Globus pallidus (tissue), 1 donor: ENCODE results near the gene GALNT2.

Source experiments
- DNase-seq: peaks from one replicate; pipeline ENCODE4 v3.0.0-alpha.2; 2015; ENCODE audit warnings: low spot score

GALNT2 gene

DNA sequence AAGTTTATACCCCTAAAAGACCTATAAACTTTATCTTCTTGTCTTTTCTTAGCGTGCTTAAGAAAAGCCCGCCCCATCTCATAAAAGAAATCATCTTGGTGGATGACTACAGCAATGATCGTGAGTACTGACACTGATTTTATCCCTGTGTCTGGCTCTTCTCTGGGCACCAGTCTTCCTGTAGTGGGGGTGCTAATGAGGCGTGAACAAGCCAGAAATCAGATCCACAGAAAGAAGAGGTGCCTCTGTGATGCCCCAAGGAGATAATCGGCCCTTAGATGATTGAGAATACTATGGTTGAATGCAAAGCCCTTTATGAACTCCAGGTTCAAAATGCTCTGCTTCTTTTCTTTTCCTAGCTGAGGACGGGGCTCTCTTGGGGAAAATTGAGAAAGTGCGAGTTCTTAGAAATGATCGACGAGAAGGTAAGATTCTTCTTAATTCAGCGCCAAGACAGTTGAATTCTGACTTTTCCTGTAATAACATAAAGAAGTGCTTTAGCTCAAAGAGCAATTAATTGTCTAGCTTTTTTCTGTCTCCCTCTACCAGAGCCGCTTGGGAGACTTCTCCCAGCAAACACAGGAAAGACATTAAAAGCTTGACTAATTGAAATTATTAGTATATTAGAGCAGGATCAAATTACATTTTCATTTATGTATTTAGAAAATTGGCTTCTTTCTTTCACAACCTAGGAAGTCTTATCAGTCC lies 169.4 kb downstream of the GALNT2 start:
- DNase-seq: no peak

DNA sequence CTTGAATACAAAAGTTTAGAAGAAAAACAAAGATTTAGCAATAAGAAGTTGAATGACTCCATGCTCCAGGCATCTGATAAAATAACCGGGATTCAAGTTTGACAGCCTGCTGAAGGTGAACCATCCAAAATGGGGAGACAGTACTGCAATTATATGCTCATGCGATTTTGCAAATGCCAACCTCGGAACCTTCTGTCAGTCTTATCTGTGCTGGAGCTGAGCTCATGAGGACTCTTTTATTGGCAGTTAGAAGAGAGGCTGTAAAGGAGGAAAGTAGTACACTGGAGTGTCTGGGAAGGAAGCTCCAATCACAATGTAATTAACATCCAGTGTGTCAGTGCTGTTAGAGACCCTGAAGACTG lies 170.0 kb downstream of the GALNT2 start:
- DNase-seq: no peak

DNA sequence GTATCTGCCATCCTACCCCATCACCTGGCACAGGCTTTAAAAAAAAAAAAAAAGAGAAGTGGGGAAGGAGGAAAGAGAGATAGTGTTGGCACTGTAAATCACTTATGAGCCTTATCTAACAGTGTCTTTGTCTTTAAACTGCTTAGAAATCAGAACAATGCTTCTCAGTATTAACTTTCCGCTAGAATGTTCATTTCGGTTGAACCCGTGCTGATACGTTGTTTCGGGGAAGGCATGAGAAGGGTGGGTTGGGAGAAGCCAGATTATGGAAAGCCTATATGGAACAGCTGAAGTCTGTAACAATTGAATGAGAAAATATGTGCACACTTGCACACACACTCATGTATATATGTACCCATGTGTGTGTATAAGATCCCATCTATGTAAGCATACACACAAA lies 170.8 kb downstream of the GALNT2 start:
- DNase-seq: no peak

DNA sequence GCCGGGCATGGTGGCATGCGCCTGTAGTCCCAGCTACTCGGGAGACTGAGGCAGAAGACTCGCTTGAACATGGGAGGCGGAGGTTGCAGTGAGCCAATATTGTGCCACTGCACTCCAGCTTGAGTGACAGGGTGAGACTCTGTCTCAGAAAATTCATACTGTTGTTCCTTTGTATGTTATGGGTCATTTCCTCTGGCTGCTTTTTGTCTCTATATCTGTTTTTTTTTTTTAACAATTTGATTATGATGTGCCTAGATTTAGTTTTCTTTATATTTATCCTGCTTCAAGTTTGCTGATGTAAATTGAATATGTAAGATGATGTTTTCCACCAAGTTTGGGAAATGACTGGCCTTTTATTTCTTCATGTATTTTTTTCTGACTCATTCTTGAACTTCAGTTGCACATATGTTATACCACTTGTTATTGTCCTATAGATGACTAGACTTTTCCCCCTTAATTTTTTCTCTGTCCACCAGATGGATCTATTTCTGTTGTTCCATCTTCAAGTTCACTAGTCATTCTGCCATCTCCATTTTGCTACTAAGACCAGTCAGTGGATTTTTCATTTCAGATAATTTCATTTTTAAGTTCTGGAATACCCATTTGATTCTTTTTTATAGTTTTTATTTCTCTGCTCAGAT lies 173.5 kb downstream of the GALNT2 start:
- DNase-seq: no peak

DNA sequence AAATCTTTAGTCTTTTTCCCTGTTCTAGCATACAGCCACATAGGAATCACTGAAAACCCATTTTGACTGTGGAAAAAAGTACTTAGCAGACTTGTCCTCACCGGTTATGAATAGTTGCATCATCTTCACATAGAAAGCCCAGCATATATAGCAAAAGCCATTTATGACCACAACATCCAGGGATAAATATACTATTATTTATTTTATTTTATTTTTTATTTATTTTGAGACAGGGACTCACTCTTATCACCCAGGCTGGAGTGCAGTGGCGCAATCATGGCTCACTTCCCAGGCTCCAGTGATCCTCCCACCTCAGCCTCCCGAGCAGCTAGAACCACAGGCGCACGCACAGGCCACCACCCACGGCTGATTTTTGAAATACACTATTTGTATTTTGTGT lies 175.3 kb downstream of the GALNT2 start:
- DNase-seq: no peak

DNA sequence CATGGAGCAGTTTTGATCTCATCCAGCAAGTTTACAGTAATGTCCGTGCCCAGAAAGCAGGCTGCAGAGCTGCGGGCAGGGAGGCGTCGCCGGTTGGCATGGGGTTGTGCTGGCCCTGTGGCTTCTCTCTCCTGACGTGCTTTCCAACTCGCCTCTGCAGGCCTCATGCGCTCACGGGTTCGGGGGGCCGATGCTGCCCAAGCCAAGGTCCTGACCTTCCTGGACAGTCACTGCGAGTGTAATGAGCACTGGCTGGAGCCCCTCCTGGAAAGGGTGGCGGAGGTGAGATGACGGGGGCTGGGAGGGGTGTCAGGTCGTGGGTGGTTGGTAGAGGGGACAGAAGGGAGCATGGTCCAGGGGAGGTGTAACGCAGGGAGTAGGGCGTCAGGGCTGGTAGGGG lies 176.1 kb downstream of the GALNT2 start:
- no peak for DNase-seq

DNA sequence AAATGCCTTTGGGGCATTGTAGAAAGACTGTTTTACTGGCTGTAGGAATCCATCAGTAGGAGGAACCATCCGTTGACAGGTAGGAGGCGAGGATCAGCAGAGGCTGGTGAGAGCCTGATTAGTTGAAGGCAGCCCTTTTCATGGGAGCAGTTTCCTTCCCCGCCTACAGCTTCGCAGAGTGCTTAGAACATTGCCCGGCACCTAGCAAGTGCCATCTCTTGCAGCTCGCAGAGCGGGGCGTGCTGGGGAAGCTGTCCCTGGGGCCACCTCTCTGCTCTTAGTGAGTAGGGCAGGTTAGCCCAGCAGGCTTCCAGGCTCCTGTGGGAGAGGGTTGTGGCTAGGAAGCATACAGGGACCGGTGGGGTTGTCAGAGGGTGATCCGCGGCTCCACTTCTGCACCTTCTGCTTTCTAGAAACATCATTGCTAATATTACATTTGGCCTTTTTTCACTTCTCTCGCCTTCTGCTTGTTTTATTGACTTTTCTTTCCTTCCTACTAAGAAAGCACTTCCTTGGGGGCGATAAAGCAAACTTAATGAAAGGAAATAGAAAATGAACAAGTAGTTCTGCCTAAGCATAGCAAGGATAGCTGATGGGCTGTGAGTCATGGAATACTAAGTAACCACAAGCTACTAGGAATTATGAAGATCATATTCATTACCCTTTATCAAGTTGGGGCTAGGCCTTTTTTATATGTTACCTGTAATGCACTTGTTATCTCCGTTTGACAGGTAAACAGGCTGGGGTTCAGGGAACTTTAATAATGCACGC lies 176.7 kb downstream of the GALNT2 start:
- no peak for DNase-seq

DNA sequence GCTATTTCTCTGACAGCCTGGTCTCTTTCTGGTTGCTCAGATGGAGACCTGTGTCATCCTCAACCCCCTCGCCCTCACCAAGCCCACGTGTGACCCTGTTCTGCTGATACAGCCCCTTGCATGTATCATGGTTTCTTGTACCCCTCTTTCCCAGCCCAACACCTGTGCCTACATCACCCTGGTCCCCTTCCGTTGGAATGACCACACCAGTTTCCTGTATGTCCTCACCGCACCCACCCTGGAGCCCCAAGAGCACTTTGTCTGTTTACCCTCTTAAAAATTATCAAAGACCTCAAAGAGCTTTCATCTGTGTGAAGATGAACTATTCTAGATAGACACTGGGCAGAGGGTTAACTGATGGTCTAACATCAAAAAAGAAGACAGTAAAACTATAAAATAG lies 179.5 kb downstream of the GALNT2 start:
- no peak for DNase-seq

DNA sequence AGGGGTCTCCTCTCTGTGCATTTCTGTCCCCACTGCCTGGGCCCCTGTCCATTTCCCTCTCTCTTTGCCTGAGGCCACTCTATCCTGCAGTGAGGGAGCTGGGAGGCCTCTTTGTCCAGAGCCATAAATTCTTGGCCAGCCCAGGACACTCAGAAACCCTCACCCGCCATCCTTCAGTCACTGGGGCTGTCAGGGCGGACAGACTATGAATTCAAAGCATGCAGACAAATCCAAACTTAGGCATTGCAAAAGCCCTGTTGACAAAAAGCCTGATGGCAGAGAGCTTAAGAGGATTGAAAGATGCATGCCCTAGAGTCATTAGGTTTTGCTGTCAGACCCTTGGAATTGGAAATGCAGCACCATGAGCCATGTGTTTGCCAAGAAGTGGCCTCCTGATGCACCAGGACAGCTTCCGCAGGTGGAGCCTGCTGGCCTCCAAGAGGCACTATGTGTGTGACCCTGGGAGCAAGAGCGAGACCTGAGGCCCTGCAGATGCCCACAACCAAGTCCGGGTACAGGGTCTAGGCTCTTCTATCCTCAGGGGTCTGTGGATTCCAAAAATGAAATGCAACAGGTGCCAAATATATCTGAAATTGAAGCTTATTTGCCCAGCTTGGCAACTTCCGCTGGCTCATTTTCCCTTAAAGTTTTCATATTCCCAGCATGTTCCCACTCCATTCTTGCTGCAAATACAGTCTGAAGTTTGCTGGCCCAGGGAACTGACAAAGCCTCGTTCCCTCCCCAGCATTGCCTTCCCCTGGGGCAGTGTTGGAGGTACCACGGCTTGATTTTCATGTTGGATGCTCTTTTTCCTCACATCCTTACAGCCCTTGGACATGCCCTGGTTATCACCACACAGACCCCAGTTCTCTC lies 181.2 kb downstream of the GALNT2 start:
- no peak for DNase-seq

DNA sequence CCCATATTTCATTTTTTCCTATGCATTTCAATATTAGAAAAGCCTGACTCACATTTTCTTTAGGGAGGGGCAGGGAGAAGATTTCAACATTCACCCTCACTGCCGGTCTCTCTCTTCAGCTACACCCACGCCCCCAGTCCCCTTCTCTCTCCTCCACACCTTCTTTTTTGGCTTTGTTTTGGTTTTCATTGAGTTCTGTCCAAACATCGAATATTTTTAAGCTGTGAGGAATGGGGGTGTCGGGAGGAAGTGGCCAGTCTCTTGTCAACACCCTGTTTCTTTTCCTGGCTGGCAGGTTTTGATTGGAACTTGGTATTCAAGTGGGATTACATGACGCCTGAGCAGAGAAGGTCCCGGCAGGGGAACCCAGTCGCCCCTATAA lies 181.8 kb downstream of the GALNT2 start:
- DNase-seq: no peak

DNA sequence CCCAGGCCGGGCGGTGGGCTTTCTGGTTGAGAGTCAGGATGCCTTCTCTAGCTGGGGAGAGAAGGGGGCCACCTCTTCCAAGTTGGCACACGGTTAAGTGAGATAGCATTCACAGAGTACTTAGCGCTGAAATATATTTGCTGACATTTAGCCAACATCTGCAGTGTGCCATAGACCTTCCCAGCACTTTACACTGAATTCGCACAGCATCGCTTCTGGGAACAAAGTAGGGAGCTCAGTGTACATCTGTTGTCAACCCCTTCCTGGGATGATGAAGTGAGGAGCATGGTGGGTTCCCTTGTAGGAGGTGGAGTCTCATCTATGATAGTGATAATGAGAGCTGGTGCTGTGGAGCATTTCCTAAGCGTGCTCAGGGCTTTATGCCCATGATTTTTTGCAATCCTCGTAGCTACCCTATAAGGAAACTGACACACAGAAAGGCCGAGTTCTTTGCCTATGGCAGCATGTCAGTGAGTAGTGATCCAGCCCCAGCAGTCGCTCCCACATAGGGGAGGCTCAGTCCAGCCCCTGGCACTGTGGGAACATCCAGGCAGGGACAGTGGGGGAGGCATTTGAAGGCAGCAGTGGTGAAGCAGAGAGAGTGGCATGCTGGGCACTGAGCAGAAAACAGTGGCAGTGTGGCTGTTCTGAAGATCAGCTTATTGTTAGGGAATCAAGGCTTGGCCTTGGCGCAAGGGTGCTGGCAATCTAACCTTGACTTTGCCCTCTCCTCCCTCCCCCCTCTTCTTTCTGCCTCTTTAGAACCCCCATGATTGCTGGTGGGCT lies 182.8 kb downstream of the GALNT2 start:
- DNase-seq: no peak

DNA sequence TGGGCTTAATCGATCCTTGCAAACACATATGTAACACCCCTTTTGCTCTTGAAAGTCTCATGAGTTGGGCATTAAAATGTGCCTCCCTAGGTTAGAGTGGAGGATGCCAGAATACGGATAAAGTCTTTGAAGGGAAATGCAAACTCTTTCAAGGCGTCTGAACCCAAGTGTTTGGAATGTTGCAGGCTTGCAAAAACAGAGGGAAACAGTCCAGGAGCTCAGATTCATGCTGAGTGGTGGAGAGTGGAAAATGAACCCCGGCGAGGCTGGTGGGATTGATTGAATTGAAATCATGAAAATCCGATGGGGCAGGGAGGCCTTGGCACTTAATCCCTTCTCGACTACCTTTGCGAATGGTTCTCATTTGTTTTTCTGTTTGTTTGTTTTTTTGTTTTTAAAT lies 183.6 kb downstream of the GALNT2 start:
- no peak for DNase-seq

DNA sequence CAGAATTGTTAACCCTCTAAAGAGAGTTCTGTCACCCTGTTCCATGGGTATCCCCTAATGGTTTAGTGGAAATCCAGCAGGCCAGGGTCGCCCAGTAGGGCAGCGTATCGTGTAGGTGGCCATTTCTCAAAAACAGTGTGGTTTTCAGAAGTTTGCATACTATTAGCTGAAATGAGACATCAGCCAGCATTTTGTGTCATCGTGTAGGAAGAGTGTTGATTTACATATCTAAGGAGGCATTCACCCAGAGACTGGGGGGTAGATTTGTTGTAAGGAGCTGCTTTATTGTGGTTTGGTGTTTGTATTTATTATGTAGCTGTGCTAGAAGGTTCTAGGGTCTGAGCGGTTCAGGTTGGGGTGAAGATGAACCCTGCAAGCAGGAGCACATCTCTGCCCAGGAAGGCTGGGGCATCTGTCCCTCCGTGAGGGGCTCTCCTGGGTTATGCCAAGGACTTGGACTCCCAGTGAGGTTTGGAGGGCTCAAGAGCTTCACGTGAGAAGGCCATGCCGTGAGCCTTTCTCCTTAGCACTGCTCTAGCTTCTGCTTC lies 184.7 kb downstream of the GALNT2 start:
- no peak for DNase-seq

DNA sequence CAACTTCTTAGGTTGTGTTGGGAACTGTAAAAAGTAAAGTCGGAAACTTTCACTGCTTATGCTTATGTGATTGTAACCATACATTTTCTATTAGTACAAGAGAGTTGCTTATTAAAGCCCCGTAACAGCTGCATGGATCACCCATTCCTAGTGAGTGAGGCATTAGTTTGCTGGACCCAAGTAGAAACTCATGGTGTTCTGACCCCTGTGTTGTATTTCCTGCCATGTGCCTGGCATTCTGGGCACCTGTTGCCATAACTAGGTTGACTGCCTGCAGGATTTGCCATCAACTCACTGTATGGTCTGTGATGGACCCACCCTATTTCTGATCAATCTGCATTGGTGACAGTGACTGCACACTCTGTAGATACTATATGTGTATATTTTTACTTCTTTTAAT lies 186.1 kb downstream of the GALNT2 start:
- DNase-seq: no peak

DNA sequence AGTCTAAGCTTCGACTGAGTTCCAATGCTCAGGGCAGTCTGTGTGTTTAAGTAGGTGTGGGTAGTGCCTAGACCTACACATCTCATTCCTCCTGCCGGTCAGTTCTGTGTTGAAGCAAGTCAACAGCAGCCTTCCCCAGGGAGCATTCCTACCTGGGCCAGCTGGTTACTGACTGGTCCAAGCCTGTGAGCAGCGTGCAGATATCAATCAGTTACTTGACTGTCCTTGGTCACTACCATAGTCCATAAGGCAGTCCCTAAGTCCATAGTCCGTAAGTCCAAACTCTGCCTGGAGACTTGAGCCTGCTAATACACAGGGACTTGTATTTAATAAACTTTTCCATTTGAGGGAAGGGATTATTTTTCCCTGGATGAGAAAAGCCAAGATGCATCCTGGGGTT lies 187.2 kb downstream of the GALNT2 start:
- no peak for DNase-seq

DNA sequence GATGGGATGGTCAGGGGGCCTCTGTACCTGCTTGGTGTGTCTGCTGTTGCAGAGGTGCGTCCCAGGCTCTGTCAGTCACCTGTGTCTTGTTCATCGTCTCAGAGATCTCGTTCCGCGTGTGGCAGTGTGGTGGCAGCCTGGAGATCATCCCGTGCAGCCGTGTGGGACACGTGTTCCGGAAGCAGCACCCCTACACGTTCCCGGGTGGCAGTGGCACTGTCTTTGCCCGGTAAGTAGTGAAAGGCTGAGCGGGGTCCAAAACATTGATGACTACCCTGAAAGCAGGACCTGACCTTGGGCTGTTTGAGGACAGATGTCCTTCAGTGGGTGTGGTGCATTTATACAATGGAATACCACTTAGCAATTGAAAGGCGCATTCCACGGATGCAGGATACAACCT lies 188.1 kb downstream of the GALNT2 start:
- no peak for DNase-seq

DNA sequence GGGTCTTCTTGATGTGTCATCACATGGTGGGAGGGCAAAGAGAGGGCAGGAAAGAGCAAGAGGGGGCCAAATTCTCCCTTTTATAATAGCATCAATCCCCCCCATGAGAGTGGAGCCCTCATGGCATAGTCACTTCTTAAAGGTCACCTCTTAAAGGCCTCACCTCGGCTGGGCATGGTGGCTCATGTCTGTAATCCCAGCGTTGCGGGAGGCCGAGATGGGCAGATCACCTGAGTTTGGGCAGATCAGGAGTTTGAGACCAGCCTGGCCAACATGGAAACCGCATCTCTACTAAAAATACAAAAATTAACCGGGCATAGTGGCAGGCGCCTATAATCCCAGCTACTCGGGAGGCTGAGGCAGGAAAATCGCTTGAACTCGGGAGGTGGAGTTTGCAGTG lies 189.0 kb downstream of the GALNT2 start:
- no peak for DNase-seq

DNA sequence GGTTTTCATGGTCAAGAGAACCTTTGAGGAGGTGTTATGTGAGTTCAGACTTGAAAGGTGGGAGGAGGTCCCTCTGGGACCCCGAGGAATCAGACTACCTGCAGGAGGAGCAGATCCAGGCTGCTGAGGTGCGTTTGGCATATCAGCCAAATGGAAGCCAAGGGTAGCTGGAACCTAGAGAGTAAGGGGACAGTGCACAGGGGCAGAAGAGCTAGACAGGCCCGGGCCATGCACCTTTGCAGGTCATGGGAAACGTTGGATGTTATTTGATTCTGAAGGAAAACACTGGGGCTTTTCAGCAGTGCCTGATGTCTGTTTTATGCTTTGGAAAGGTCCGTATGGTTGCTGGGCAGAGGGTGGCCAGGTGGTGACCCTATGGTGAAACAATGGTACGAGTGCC lies 189.9 kb downstream of the GALNT2 start:
- DNase-seq: no peak

DNA sequence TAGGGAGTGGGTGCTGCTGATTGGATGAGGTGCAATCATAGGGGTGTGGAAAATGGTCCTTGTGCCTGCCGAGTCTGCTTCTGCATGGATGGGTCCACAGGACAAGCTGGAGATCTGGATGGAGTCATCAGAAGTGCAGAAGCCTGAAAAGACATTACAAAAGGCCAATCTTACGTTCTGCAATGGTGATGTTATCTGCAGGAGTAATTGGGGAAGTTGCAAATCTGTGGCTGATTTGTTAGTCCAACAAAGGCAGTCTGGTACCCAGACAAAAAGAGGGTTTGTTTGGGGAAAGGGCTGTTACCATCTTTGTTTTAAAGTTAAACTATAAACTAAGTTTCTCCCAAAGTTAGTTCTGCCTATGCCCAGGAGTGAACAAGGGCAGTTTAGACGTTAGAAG lies 192.6 kb downstream of the GALNT2 start:
- DNase-seq: no peak

DNA sequence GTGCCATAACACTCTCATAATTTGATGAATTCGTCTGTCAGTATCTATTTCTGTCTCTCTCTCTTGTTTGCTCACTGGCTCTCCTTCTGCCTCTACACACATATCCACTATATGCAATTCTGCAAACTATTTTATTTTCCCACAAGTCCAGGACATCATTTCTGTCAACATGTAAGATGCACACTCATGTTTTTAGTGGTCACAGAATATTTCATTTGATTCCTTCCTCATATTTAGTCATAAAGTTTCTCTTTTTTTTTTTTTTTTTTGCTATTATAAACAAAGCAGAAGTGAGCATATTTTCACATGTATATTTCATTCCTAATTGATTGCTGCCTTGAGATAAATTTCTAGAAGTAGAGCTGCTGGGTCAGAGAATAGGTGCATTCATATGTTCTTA lies 193.8 kb downstream of the GALNT2 start:
- DNase-seq: no peak

DNA sequence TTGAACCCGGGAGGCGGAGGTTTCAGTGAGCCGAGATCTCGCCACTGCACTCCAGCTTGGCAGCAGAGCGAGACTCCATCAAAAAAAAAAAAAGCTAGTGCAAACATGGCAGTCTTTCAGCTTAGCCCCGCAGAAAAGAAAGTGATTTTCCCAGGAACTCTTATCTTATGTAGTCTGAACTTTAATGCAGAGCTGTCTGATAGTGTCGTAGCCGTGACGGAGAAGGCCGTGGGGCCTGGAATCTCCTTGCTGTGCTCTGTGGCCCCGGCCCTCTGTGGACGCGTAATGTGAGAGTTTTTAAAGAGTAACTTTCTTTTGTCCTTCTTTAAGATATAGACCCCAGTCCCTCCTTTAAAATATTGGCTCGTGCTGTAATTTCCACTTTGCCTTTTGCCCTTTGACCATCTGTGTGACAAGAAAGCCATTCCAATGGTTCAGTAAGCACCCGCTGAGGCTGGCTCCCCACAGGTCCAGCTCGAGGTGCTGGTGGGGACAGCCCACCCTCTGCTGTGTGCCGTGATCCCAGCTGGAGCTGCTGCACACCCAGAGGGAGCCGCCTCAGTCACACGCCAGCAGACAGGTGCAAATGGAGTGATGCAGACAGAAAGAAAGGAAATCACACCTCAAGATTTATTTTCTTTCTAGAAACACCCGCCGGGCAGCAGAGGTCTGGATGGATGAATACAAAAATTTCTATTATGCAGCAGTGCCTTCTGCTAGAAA lies 195.1 kb downstream of the GALNT2 start:
- no peak for DNase-seq
